Natural killer cell (primary cell): ENCODE data around the gene DOK6. TPM values are rescaled to one million over a fixed set of nuclear protein-coding genes. Genes with fewer than 3 reads are reported as not detected.
"Not testable (repeated sequence)": the region's sequence is repeated elsewhere in the genome, so short reads cannot be mapped to it uniquely, and the experiment has no call there.

Experiments
- ATAC-seq, 3 donors: fragments of 150-1000 bp in 2 of 3; fragments of 200-7000 bp in 1 of 3; cut with Tn5 transposase; 1 replicate in 1 of 3; 2 replicates in 2 of 3; pipeline ENCODE4 v1.10.0; 2021; ENCODE audit warnings: mild to moderate bottlenecking in 2 of 3, moderate library complexity in 2 of 3
- DNase-seq, 2 donors: peaks; one replicate each; pipeline versions ENCODE4 v3.0.0 to v3.0.0-alpha.2; 2013 to 2021; ENCODE audit warnings: mixed read lengths in 1 of 2
- H3K27ac ChIP-seq: one replicate; pipeline ENCODE4 v1.5.1; 2013; ENCODE audit warnings: mild to moderate bottlenecking, low read length
- H3K27me3 ChIP-seq: one replicate; pipeline ENCODE4 v1.6.1; 2013; ENCODE audit warnings: low read length; ENCODE audit not compliant: control insufficient read depth, insufficient read depth
- H3K36me3 ChIP-seq: one replicate; pipeline ENCODE4 v1.6.1; 2013; ENCODE audit warnings: low read length; ENCODE audit not compliant: control insufficient read depth, insufficient read depth
- H3K4me1 ChIP-seq: one replicate; pipeline ENCODE4 v1.6.1; 2013; ENCODE audit warnings: low read length; ENCODE audit not compliant: control insufficient read depth, insufficient read depth
- H3K4me3 ChIP-seq: one replicate; pipeline ENCODE4 v1.5.1; 2013; ENCODE audit warnings: low read length
- H3K9me3 ChIP-seq: one replicate; pipeline ENCODE4 v1.6.1; 2013; ENCODE audit warnings: low read length; ENCODE audit not compliant: control insufficient read depth, insufficient read depth
- H3K27ac Mint-ChIP-seq, 2 donors: one replicate each; pipeline ENCODE4 v1.8.0; 2022; ENCODE audit warnings: mild to moderate bottlenecking in 2 of 2, mixed read lengths in 2 of 2, moderate library complexity in 1 of 2
- H3K27me3 Mint-ChIP-seq, 2 donors: one replicate each; pipeline ENCODE4 v1.8.0; 2022; ENCODE audit warnings: low read depth in 2 of 2, mixed read lengths in 2 of 2
- H3K36me3 Mint-ChIP-seq: one replicate; pipeline ENCODE4 v1.8.0; 2022; ENCODE audit warnings: mixed read lengths
- H3K4me1 Mint-ChIP-seq, 2 donors: one replicate each; pipeline ENCODE4 v1.8.0; 2022; ENCODE audit warnings: mixed read lengths in 2 of 2
- H3K4me3 Mint-ChIP-seq: one replicate; pipeline ENCODE4 v1.8.0; 2022; ENCODE audit warnings: mild to moderate bottlenecking, moderate library complexity, mixed read lengths
- H3K9me3 Mint-ChIP-seq, 2 donors: one replicate each; pipeline ENCODE4 v1.8.0; 2022; ENCODE audit warnings: mixed read lengths in 2 of 2
- CTCF ChIP-seq: fragments of 200-600 bp; IDR thresholded peaks from one replicate; pipeline ENCODE4 v1.8.0; 2022; ENCODE audit warnings: antibody characterized with exemption
- WGBS: methylation state at CpG from one replicate; pipeline ENCODE4 v1.1.7; 2013; ENCODE audit warnings: missing lambda C conversion rate; ENCODE audit not compliant: insufficient coverage; 5-methylcytosine and 5-hydroxymethylcytosine counted together
- intact Hi-C: fragments of 100-400 bp; cut with micrococcal nuclease; formaldehyde crosslinking; loops from one replicate; pipeline ENCODE4 v1.14.2; 2022
- total RNA-seq, 4 donors: library from RNA; stranded (reverse); fragments of 120-200 nt in 1 of 4; gene quantifications; one replicate each; pipeline versions ENCODE4 v1.2.3 to v1.2.4, GENCODE V29; 2013 to 2022

The DOK6 gene
- total RNA-seq, 3 donors from 2014 or later (not counting 1 experiment from before 2014, with no cell fraction given): 0.02 TPM; not detected in 2

- Histone ChIP-seq H3K4me3 (no peak overlapping the region), H3K27ac (no peak overlapping the region), H3K9me3 (no peaks in the 10 kb centered on the region), H3K36me3 (no peaks in the 10 kb centered on the region), H3K4me1 (peaks cover 4% of the 10 kb centered on the region), H3K27me3 (peaks cover 2% of the 10 kb centered on the region)
- DNase-seq: no peak
- Mint-ChIP-seq H3K9me3 (no peaks in the 10 kb centered on the region), H3K4me1 (peaks cover 14 to 15% of the 10 kb centered on the region in 2 donors), H3K27me3 (peaks cover 14 to 49% of the 10 kb centered on the region in 2 donors), H3K36me3 (no peaks in the 10 kb centered on the region), H3K27ac (no peak overlapping the region), H3K4me3 (no peak overlapping the region)
- ATAC-seq: no peak
- 88% methylated on average over 2 of the region's 4 CpGs for WGBS
- intact Hi-C loops: no loop called here
- no peak for TF ChIP-seq CTCF
These were observed 257.4 kb downstream of the DOK6 start for GRCh38 chr18:69658103-69658502.

- no peak overlapping the region for H3K4me3 Mint-ChIP-seq
- H3K4me1 ChIP-seq: peaks cover 4% of the 10 kb centered on the region
- intact Hi-C loops: no loop called here
- 53% methylated on average over 2 of the region's 2 CpGs for WGBS
- no peaks in the 10 kb centered on the region for H3K36me3 Mint-ChIP-seq
- DNase-seq (no peak), ATAC-seq (no peak)
- no peak overlapping the region for H3K4me3 ChIP-seq
- H3K27ac ChIP-seq: no peak overlapping the region
- H3K9me3 ChIP-seq: no peaks in the 10 kb centered on the region
- H3K27me3 ChIP-seq: peaks cover 2% of the 10 kb centered on the region
- TF ChIP-seq CTCF: no peak
- no peaks in the 10 kb centered on the region for H3K36me3 ChIP-seq
- H3K27me3 Mint-ChIP-seq: peaks cover 13 to 43% of the 10 kb centered on the region in 2 donors
- H3K4me1 Mint-ChIP-seq: peaks cover 14 to 15% of the 10 kb centered on the region in 2 donors
- no peaks in the 10 kb centered on the region for H3K9me3 Mint-ChIP-seq
- H3K27ac Mint-ChIP-seq: no peak overlapping the region
These were observed 258.0 kb downstream of the DOK6 start for GRCh38 chr18:69658685-69659084.

- Histone ChIP-seq H3K4me1 (peaks cover 4% of the 10 kb centered on the region), H3K4me3 (no peak overlapping the region), H3K27me3 (peaks cover 2% of the 10 kb centered on the region), H3K9me3 (no peaks in the 10 kb centered on the region), H3K36me3 (no peaks in the 10 kb centered on the region), H3K27ac (no peak overlapping the region)
- peaks cover 8 to 38% of the 10 kb centered on the region in 2 donors for H3K27me3 Mint-ChIP-seq
- no peaks in the 10 kb centered on the region for H3K36me3 Mint-ChIP-seq
- no peak for TF ChIP-seq CTCF
- WGBS: 85% methylated on average over 6 of the region's 6 CpGs
- DNase-seq (no peak), ATAC-seq (no peak)
- no peak overlapping the region for H3K27ac Mint-ChIP-seq
- no peaks in the 10 kb centered on the region for H3K9me3 Mint-ChIP-seq
- H3K4me3 Mint-ChIP-seq: no peak overlapping the region
- peaks cover 14 to 15% of the 10 kb centered on the region in 2 donors for H3K4me1 Mint-ChIP-seq
- intact Hi-C loops: no loop called here
These were observed 258.5 kb downstream of the DOK6 start for GRCh38 chr18:69659142-69659651.

- H3K27ac ChIP-seq, H3K4me3 ChIP-seq, H3K9me3 Mint-ChIP-seq, H3K27me3 ChIP-seq, intact Hi-C loops, DNase-seq, H3K36me3 Mint-ChIP-seq, H3K4me1 ChIP-seq, H3K36me3 ChIP-seq, H3K9me3 ChIP-seq: not testable (repeated sequence)
- WGBS: 61% methylated on average over 3 of the region's 5 CpGs
- Mint-ChIP-seq H3K4me3 (peak overlapping the region; percentile 53), H3K27ac (peak overlapping the region; percentile 3 to 41), H3K4me1 (peaks cover 14 to 15% of the 10 kb centered on the region in 2 donors), H3K27me3 (peaks cover 0 to 26% of the 10 kb centered on the region in 2 donors)
- ATAC-seq: peak in 2 of 3 donors; percentile 26 to 81
These were observed 261.4 kb downstream of the DOK6 start for GRCh38 chr18:69662090-69662489.
